Epithelial cell of prostate (primary cell): ENCODE data around the gene S100PBP.

ENCODE experiments used
- DNase-seq: peaks from one replicate; pipeline ENCODE4 v3.0.0-alpha.2; 2011; ENCODE audit warnings: low read depth, low spot score
- H3K27ac ChIP-seq: fragments of 450-650 bp; 2 replicates; pipeline ENCODE4 v1.5.1; 2017; ENCODE audit warnings: mild to moderate bottlenecking

The S100PBP gene

DNA sequence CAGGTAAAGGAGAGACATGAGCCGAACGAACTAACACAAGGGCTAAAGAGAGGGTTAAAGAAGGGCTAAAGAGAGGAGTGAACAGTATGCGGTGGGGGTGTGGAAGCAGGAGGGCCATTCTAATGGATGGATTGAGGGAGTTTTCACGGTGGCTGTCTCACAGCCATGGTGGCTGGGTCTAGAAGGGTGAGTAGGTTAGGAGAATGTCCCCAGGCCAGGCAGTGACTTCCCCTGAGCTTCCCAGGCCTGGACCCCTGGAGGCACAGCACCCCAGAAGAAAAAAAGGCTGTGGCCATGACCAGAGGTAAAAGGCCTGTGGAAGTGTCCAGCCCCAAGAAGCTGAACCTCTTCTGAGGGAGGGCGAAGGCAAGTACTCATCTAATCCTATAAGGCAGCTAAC is 49.7 kb downstream of the S100PBP start:
- no peak overlapping the region for H3K27ac ChIP-seq
- no peak for DNase-seq

DNA sequence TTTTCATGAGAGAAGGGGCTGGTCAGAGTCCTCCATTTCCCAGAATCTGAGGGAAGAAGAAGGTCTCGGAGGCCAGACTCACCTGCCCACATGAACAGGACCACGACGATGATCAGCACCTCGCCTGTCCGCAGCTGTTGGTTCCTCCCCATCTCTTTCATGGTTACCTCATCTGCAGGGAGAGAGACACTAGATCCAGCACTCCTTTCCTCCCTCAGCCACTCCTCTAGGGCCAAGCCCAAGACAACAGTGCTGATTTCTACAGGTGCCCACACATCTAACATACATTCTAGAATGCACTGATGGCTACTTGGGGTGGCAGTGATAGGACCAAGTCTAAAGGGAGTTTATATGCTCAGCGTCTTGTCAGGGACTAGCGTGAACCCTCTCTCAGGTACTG is 50.2 kb downstream of the S100PBP start:
- no peak overlapping the region for H3K27ac ChIP-seq
- DNase-seq: no peak

DNA sequence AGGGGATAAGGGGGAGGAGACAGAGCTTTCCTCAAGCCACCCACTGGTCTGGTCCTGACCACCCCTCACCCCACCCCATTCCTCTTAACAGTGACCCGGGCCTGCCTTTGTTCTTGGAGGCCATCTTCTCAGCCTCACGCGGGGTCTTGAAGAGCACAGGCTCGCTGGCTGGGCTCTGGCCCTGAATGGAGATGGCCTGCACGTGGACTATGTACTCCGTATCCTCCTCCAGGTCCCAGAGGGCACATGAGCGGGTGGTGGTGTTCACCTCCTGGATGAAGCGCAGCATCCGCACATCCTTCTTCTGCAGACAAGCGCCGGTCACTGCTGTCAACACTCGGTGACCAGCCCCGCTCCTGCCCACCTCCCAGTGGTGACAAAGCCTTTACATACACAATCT is 50.6 kb downstream of the S100PBP start:
- DNase-seq: no peak
- no peak overlapping the region for H3K27ac ChIP-seq

DNA sequence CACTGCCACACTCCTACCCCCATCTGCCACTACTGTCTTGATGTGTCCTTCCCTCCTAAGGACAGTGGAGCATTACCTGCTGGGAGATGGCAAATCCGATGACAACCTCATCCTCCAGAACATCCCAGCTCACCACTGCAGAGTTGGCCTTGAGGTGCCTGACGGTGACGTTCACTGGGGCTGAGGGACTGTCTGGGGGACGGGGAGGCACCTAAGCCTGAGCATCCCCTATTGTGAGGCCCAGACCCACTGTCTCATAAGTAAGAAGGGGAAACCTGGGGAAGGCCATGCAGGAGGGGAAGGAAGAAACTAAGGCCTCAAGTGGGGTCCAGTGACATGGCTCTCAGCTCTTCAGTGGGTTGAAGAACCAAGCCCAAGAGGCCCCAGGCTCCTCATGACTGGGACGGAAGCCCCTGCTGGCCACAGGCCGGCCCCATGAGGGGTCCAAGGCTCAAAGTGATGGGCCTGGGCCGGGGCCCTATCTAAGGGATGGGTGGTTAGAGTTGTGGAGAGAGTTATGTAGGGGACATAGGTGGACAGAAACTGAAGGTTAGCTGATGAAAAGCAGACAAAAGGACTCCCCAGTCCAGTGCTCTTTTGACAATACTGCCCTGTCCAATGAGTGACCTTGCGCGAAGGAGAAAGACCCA is 51.5 kb downstream of the S100PBP start:
- DNase-seq: no peak
- H3K27ac ChIP-seq: no peak overlapping the region

DNA sequence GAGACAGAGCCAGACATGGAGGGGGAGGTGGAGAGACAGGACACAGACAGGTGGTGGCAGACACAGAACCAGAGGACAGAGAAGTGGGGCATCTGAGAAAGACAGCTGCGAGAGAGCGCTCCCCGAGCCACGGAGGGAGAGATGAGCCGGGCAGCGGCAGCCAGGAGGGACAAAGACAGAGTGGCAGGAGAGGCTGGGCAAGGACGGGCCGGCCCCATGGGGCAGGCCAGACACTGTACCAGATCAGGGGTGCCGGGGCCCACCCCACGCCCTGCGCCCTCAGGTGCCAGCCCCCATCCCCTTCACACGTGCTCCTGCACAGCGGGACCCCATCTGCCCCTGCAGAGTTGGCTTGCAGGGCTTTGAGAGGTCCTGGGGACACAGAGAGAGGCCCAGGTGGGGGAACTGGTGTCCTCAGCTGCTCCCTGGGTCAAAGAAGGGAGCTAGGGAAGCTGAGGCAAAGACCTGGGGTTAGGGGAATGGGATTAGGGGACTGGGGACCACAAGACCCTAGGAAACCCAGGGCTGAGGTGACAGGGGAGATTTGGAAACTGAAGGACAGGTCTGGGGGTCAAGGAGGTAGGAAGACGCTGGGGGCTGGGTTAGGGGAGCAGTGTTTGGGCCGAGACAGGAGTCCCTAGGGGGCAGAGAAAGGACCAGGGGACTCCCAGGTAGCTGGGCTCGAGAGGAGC is 52.6 kb downstream of the S100PBP start:
- no peak overlapping the region for H3K27ac ChIP-seq
- DNase-seq: no peak

GRCh38 chr1:32870615-32871363 is 53.3 kb downstream of the S100PBP start, which contains the start of gene FNDC5:
TSS of gene FNDC5 (minus strand) at chr1:32870912.
- no peak within 1 kb of the TSS for H3K27ac ChIP-seq
- no peak for DNase-seq

- no peak for DNase-seq
- no peak overlapping the region for H3K27ac ChIP-seq
Measured at GRCh38 chr1:32871364-32872191, 54.1 kb downstream of the S100PBP start.

DNA sequence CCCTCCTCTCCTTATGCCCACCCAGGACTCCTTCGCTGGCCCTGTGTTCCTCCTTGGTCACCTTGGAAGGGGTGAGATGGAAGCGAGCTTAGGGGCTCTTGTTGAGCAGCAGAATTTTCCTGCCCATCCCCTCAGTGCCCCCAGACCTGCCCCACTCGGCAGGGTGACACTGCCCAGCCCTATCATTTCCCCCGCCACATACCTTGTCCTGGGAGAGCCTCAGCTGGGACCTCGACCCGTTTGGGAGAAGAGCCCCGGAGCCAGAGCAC is 54.7 kb downstream of the S100PBP start:
- DNase-seq: no peak
- no peak overlapping the region for H3K27ac ChIP-seq

GRCh38 chr1:32873484-32873883 is 56.0 kb downstream of the S100PBP start:
- DNase-seq: no peak

GRCh38 chr1:32874860-32875752 is 57.7 kb downstream of the S100PBP start:
- H3K27ac ChIP-seq: no peak overlapping the region

More at GRCh38 chr1:32873484-32873883, 56.0 kb downstream of the S100PBP start:
- H3K27ac ChIP-seq: no peak overlapping the region

DNA sequence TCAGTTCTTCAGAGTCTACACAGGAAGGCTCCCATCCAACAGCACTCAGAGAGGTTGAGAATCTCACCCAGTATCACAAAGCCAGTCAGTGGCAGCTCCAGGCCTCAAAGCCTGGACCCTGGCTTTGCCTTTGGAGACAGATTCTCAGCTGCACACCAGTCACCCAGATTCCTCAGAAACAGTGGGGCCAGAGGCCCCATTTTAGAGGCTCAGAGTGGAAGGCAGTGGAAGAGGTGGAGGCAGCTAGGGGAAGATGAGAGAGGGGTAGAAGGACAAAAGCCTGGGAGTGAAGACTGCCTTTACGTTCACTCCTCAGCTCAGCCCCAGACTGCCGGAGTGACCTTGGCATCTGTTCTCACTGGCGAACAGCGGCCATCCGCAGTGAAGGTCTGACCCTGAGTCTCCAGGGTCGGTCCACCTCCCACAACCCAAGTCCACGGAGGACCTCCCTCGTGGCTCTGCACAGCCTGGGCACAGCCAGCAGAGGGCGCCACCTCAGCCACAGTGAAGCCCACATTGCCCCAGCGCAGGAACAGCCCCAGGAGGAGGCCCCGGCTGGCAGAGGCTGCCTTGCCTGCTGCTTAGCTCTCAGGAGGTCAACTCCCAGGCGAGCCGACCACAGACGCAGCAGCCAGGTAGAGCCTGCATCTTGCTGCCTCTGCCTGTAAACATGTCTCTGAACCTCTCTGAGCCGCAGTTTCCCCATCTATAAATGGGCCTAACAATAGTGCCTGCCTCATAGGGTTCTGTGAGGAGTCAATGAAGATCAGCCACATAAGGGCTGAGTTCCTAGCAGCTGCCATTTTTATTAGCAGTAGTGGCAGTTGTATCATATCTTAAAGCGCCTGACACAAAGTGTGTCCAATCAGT is 59.1 kb downstream of the S100PBP start:
- H3K27ac ChIP-seq: no peak overlapping the region
- no peak for DNase-seq

More at GRCh38 chr1:32874860-32875752, 57.7 kb downstream of the S100PBP start:
- no peak for DNase-seq

- DNase-seq: no peak
- no peak overlapping the region for H3K27ac ChIP-seq
Measured at GRCh38 chr1:32877211-32878110, 60.0 kb downstream of the S100PBP start.

- H3K27ac ChIP-seq: no peak overlapping the region
- DNase-seq: peak; percentile 29
Measured at GRCh38 chr1:32878183-32878582, 60.7 kb downstream of the S100PBP start.

- no peak overlapping the region for H3K27ac ChIP-seq
- DNase-seq: no peak
Measured at GRCh38 chr1:32878637-32879041, 61.2 kb downstream of the S100PBP start.

DNA sequence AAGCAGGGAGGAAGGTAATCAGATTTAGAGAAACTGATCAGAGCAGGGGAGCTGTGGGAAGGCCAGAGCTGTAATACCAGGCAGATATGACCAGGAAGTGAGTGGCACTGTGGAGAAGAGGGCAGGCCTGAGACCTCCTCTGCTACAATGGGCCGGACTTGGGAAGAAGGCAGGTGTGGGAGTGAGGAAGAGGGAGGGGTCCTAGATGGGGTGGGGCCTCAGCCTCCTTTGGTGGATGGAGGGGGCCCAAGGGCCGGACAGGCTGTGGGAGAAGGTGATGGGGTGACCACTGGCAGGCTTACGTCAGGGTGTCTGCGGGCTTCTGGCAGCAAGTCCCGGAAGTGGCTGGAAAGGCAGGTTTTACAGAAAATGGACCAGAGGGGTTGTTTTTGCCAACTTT is 63.8 kb downstream of the S100PBP start:
- no peak overlapping the region for H3K27ac ChIP-seq
- no peak for DNase-seq

DNA sequence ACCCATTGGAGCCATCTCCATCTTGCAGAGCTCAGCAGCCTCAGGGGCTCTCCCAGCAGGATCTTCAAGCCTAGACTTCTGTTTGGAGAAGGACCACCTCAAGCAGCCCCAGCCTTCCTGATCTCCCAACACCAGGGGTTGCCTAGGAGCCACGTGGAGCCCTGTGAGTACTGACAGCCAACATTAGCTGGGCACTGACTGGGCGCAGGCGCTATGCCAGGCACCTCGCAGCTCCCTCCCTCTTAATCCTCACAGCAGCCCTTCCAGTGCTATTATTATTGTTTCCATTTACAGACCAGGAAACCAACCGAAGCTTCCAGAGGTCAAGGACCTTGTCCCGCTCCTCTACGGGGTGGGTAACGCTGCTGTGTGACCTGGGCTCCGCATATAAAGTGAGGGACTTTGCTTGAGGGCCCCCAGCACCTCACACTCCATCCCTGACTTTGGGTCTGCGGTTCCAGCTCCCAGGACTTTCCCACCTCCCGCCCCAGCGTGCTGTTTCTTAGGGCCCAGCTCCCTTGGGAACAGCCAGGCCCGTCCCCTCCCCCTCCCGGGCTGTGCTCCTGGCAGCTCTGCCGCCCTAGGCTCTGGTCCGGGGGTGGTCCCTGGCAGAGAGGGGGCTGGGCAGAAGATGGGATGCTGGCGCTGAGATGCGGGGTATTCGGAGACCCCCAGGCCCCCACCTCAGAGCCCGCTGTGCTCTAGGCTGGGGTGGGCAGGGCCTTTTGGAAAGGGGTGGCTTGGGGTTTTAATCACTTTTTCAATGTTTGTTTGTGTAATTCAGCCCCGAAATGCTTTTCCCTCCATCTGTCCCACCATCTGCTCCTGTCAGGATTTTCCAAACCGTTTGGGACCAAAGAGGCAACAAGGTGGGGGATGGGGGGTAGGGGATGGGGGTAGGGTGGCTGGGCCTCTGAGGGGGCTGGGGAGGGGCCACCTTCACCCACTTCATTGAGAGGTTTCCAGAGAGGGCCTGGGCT is 64.7 kb downstream of the S100PBP start:
- DNase-seq: no peak
- H3K27ac ChIP-seq: no peak overlapping the region
